Left renal cortex interstitium (tissue), 4 donors: ENCODE results near the gene TPM1. TPM values are rescaled to one million over a fixed set of nuclear protein-coding genes. Genes with fewer than 3 reads are reported as not detected.

Experiments used
- DNase-seq, 4 donors: peaks; one replicate each; pipeline ENCODE4 v3.0.0-alpha.2; 2013; ENCODE audit warnings: low read depth in 4 of 4, low spot score in 2 of 4, missing footprints in 1 of 4
- polyA plus RNA-seq, 4 donors: library from polyadenylated mRNA; unstranded; fragments of 120-200 nt; gene quantifications; one replicate each; pipeline ENCODE4 v1.2.1, GENCODE V29; 2013; ENCODE audit not compliant: insufficient read length in 4 of 4

TPM1 gene
- polyA plus RNA-seq, 4 donors: 453 to 683 (median 526) TPM

DNA sequence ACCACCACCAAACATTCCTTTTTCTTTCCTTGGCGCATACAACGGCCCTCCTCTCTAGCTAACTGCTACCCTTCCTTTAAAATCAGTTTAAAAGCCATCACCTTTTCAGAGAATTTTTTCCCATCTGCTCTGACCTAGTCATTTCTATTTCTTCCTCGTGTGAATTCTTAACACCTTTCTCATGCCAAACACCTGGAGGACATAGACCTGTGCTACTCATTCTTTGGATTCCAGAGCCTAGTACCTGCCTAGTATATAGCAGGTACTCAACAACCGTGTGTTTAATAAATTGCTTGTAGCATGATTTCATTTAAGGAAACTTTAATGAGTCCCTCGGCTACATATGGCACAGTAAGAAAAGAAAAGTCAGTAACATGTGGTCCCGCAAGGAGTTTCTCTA lies 2.0 kb upstream of the TPM1 start:
- DNase-seq: no peak

DNA sequence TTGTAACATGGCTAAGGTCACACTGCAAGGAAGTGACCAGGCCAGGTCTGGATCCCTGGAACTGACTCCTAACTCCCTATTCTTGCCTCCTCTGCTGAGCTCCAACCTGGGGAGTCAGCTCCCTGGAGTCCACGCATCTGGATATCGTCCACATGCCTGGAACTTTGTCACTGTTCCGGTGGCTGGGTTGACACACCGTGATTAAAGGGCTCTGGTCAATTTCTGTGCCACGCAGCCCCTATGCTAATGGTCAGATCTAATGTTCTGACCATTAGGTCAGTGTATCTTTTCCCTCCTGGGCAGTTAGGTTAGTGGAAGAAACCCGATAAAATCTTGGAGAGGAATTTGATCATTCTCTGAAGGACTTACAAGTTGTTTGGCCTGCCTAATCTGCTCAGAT lies 1.6 kb upstream of the TPM1 start:
- DNase-seq: no peak

DNA sequence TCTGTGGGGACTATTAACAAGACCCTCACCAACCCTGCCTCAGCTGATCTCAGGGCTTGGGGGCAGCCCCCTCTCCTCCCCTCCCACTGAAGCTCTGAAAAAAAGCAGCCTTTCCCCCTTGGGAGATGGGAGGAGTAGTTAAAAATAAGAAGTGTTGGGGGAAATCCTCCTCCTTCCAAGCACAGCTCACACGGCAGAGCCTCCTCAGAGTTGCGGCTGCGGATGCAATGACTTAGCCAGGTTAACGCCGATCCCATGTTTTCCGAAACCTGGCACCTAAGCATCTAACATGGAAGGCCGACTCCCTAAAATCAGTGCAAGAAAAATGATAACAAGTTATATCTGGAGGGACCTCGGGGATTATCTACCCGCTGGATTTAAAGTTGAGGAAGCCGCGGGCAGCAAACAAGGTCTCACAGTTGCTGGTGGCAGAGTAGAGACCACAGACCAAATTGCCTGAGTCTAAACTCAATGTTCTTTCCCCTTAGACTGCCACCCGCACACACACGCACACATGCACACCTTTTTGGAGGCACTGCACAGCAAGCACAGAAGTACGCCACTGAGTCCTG lies 1.1 kb upstream of the TPM1 start:
- no peak for DNase-seq

DNA sequence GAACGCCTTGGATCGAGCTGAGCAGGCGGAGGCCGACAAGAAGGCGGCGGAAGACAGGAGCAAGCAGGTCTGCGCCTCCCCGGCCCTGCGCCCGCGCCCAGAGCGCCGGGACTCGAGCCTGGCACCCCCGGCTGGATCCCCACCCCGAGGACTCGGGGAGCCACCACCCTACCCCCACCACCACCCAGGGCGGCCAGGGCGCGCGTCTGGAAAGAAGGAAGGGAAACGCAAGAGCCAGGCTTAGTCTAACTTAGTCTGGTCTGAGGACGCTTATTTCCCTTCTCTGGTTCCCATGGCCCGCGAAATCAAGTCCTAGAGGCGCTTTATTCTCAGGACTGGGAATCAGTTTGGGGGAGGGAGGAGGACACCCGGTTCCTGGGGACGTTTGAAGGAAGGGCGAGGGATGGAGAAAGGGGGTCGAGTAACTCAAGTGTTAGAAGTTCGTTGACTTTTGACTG lies 359 bp downstream of the TPM1 start:
- no peak for DNase-seq

DNA sequence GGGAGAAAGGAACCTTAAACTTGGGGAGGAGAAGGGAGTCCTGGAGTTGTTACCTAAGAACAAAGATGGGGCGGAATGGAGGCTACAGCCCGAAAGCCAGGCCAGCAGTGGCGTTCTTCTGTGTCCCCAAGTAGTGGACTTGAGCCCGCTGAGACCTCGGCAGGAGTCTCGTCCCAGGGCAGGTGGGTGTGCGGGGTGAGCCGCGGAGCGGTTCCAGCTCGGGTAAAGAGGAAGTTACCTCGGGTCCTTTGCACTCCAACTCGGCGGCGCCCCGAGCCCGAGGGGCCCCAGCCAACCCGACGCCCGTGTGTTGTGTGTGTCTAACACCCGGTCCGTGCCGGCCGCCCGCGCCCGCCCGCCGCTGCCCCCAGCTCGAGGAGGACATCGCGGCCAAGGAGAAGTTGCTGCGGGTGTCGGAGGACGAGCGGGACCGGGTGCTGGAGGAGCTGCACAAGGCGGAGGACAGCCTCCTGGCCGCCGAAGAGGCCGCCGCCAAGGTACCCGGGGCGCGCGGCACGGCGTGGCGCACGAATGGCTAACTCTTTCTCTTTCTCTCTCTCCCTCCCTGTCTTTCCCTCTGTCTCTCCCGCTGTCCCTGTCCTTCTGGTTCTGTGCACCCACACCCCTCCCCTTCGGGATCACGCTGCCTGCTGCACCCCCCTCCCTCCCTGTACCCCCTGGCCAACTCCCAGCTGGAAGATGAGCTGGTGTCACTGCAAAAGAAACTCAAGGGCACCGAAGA lies 959 bp downstream of the TPM1 start:
- no peak for DNase-seq

DNA sequence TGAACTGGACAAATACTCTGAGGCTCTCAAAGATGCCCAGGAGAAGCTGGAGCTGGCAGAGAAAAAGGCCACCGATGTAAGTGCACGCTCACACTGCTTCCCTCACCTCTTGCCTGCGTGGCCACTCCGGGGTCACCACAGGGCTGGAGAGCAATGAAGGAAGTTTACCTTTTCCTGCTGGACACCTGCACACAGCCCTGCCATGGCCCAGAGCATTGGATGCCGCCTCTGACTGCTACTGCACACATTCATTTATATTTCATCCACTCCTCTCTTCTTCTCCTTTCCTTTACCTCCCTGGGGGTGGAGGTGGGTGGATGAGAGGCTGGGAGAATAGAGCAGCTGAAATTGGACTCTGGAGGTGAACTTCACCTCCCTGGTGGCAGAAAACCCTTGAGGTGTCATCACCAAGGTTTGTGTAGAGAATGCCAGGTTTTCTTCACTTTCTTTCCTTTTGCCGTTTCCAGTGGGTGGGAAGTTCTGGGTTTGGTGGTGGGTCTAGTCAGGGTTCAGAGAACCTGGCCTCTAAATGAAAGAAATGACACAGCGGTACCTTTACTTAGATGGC lies 1.6 kb downstream of the TPM1 start:
- DNase-seq: no peak

DNA sequence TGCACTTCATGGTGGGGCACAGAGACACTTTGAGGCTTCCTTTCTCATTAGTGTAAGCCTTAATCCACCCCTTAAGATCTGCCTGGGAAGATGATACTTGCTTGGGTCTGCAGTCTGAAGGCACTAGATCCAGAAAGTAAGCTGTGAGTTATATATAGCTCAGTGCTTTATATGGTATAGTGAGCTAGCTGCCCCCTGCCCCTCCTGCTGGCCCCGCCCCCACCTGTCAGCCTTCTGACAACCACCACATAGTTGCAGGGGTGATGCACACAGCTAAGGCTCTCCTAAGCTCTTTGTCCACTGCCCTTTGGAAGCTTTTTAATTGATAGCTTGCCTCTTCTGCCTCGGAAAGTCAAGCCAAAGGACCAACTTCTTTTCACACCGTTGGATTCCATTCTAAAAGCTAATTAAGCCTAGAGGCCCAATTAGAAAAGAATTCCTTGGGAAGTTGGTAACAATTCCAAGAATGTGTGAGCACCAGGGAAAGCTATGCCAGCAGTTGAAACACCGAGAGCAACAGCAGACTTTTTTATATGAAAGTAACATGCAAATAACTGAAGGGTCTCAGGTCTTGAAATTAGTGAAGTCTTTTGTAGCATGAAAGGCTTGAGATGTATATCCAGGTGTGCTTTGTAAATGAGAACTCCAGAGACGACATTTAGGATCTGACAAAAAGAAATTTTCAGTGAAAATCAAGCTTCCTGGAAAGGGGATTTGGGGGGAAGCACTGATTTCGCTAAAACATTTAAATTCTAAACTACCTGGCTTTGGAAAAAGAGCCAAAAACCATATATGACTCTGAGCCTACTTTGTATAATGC lies 2.3 kb downstream of the TPM1 start:
- DNase-seq: no peak

DNA sequence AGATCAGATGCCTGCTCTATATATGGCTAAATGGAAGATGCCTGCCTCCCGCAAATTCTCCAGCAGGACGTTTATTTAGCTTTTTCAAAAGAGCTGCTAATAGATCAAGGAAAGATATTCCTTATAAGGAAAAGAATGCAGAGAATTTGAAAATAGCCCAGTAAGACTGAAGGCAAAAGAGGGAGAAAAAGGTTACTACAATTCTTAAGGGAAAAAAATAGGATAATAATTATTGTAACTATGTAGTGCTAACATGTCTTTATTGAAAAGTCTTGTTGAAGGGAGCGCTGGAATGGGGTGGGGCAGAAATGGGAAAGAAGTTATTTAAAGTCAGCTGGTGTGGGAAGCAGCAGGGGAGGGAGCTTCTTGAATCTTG lies 2.9 kb downstream of the TPM1 start:
- DNase-seq: no peak

DNA sequence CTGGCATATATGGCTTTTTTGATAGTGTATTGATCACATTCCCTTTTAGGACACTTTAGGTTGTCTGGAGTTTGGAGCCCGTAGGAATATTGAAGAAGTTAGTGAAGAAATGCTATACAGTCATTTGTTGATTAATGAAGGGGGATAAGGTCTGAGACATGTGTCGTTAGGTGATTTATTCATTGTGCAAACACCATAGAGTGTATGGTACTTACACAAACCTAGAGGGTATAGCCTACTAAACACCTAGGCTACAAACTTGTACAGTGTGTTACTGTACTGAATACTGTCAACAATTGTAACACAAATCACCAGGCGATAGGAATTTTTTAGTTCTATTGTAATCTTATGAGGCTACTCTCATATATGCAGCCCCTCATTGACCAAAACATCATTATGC lies 3.3 kb downstream of the TPM1 start:
- no peak for DNase-seq

DNA sequence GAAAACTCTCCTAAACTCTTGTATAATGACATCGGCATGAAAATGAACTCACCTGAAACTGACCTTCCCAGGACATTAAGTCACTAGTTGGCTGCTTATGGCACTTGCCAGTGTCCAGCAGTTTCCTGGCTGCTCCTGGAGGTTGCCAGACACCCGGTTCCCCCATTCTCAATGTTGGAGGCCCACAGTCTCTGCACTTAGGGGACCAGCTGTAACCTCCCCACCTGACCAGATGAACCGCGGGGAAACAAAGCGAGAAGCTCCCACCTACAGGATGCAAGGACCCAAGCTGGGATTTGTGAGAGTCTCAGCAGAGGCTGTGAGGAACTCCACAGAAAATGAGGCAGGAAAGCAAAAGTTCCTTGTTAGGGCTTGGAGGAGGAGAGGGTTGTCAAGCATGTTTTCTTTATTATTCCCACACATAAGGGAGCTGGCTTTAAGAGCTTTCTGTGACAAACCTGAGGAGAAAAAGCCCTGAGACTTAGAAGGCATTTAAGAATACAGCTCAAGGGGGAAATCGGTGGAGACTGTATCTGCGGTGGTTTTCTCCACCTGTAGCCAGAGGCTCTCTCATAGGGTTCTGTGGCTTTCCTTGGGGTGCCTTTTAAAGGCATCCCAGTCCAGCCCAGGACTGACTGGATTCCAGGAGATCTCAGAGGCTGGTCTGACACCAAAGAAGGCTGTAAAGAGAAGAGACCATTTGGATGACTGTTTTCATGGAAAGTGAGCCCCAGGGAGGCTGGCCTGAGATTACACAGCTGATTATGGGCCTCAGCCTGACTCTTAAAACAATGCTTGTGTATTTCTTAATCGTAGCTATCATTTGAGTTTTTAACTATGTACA lies 4.6 kb downstream of the TPM1 start:
- no peak for DNase-seq

DNA sequence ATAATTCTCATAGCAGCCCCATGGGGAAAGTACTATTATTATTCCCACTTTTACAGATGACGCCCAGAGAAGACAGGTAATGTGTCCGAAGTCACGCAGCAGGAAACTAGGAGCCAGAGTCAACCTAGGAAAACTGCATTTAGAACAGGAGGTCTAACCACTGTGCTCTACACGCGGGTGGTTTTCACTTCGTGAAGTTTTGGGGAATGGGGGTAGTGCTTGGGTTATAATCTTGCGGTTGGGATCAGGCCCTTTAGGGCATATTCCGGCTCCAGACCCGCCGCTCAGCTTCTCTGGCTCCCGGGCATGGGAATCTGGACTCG lies 5.2 kb downstream of the TPM1 start:
- DNase-seq: no peak

DNA sequence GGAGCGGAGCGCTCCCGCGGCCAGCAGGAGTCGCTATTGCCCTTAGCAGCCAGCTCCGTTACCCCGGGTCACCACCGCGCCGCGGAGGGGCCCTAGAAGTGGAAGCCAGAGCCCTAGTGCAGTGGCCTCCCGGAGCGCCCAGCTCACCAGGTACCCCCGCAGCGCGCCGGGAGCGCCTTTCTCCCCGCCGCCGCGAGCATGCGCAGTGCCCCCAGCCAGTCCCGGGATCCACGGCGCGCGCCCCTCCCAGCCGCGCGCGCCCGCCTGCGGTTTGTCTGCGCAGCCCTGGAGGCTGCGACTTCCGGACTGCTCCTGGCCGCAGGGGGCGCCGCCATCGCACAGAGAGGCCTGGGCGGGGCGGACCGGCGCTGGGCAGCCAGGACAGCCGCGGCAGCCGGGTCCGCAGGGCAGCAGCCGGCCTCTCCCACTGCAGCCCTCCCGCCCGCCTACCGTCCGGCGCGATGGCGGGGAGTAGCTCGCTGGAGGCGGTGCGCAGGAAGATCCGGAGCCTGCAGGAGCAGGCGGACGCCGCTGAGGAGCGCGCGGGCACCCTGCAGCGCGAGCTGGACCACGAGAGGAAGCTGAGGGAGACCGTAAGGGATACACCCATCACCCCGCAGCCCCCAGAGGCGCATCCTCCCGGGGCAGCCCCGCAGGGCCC lies 5.7 kb downstream of the TPM1 start:
- peak in 3 of 4 donors; percentile 84 to 89 (median 87) for DNase-seq

DNA sequence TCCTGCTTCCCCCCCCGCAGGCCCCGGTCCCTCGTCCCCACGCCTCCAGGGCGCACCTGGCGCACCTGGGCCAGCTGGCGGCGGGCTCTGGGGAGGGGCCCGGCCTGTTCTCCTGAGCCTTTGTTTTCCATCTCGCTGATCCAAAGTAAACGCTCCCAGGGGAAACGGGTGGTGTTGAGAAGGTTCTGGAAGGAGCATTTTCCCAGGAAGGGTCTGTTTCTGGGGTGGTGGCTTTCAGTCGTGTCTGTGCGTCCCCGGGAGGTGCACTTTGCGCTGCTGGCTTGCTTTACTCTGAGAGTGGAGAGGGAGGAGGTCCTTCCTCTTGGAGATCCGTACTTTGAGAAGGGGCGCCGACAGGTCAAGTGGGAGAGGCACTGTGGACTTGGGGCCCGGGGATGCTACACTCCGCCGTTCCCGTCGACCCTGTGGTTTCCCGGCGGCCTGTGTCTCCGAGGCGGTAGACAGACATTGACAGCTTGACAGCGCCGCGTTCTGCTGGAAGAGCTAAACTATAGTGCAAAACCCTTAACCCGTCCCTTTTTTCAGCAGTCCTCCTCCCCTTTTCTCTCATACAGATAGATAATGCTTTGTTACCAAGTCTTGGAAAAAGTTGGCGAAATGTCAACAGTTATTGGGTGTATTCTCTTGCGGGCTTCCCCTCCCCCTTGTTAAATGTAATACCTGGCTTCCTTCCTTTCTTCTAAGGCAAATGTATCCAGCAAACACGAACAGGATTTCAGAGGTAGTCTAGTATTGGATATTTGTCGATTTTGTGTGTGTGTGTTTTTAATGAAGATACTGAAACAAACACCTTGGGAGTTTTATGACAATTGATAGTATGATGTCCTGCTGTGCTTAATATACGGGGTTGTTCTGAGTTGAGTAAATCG lies 6.5 kb downstream of the TPM1 start:
- no peak for DNase-seq

DNA sequence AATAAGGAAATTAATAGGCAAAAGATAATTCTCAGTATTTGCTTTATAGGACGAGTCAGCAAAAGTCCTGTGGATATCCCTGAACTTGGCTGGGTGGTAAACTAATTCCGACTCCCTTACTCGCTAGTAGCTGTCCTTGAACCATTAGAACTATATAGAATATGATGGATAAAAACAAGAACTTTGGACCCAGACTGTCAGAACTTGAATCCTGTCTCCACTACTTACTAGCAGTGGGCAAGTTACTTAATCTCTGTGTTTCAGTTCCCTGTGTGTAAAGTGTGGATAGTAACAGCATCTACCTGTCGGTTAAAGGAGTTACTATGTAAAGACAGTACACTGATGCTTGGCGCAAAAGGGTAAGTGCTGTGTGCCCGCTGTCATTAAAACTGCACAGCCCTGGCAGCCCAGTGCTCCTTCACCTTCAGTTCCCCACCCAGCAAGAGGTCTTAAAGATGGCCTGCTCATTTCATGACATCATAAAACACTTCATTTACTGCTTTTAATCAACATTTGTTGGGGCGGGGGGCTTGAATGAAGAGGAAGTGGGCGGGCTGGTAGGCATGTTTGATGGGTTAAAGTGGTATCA lies 7.3 kb downstream of the TPM1 start:
- DNase-seq: no peak

DNA sequence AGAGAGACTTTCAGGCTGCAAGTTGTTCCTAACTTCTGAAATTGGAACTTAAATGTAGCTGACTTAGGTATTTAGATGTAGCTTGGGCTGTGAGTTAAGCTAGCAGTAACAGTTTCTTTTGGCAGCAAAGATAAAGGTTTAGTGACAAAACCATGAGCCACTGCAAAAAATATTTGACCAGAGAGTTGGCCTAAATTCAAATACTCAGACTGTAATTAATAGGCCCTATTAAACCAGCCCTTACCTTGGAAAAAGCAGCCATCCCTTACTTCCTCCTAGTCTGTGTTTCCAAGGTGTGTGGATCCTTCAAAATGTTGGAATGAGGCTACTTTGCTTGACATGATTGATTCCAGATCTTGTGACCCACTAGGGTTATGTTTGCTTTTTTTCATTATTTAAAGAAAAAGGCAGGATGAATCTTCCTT lies 8.2 kb downstream of the TPM1 start:
- no peak for DNase-seq

DNA sequence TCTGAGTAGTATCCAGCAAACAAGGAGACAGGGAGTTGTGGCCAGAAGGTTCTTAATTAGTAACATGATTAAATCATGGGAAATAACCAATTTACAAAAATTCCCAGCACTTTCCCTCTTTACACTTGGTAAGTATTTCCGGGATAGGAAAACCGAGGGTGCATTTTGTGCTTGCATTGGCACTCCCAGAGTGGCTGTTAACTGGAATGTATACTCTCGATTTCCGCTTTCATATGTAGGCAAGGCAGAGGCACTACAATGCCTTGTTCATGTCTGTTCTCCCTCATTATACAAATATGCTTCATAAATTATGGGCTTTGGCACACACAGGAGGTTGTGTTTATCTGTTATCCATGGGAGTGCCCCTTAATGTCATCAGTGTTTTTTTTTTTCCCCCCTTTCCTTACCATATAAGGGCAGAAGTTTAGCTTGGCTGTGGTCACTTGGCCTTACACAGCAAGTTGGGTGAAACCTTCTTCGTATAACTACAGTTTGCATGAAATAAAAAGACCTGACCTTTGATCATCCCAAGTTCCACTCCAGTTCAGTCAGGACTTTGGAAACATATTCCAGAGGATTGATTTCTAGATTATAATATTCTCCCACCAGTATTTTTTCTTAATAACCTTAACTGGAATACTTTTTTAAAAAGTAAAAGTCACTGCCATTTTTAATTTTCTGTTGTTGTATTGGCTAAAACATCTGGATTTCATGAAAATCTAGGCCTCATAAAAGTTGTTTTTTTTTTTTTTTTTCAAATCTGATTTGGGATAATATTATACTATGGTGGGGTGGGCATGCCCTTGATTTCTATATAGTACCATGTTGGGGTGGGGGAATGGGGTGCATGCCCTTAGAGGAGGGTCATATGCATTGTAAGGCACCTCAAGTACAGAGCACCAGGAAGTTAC lies 8.9 kb downstream of the TPM1 start:
- DNase-seq: no peak

DNA sequence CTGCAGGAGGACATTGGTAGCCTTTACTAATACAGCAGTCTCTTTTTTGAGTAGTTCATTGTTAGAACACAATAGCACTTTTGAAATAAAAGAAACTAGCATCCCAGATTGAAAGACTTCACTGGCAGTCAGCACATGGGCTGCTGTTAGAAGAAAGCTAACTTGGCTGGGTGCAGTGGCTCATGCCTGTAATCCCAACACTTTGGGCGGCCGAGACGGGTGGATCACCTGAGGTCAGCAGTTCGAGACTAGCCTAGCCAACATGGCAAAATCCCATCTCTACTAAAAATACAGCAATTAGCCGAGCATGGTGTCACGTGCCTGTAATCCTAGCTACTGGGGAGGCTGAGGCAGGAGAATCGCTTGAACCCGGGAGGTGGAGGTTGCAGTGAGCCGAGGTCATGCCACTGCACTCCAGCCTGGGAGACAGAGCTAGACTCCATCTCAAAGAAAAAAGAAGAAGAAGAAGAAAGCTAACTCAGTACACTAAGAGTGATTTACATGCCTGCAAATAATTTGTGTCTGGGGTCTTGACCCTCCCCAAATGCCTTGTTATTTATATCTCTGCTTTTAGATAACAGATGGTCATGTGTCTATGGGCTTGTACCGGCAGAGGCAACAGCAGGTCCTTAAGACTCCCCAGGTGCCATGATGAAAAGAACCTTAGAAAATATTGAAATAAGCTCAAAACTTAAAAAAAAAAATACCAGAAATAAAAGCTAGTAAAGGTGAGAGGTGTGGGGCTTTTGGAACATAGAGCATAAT lies 9.7 kb downstream of the TPM1 start:
- no peak for DNase-seq
